ENCODE measurements around the gene GPC4.

- TF ChIP-seq CTCF (IDR thresholded peaks at IDR 0.05) (no peak), SREBF2 (IDR thresholded peaks at IDR 0.05) (no peak), RFX5 (IDR thresholded peaks at IDR 0.05) (no peak), SMC3 (IDR thresholded peaks at IDR 0.05) (no peak), PHF8 (IDR thresholded peaks at IDR 0.05; ENCODE audit: borderline replicate concordance, low read depth) (no peak), POLR2AphosphoS2 (conservative IDR thresholded peaks at IDR 0.05; ENCODE audit: low read length) (no peak), REST (IDR thresholded peaks at IDR 0.05) (no peak), RNF2 (IDR thresholded peaks at IDR 0.05; ENCODE audit: borderline replicate concordance, low read depth) (no peak), USF2 (IDR thresholded peaks at IDR 0.05) (no peak), CHD2 (IDR thresholded peaks at IDR 0.05; ENCODE audit: low read length, partially characterized antibody) (no peak)
Measured at GRCh38 chrX:133412246-133412645, 3.0 kb downstream of the GPC4 start.

All from A549 (cell line).